Karpas-422 (cell line): ENCODE results near the gene LRRC10B. TPM values are rescaled to one million over a fixed set of nuclear protein-coding genes. Genes with fewer than 3 reads are reported as not detected.

Experiments
- DNase-seq: peaks from one replicate; pipeline ENCODE4 v3.0.0-alpha.2; 2015
- H2AFZ ChIP-seq: fragments of 200-600 bp; sonication (generic); 2 replicates; pipeline ENCODE4 v1.6.1; 2014; ENCODE audit warnings: antibody characterized with exemption, low read length, mixed read lengths
- H3K27ac ChIP-seq: fragments of 200-600 bp; sonication (generic); 2 replicates; pipeline ENCODE4 v1.5.1; 2014; ENCODE audit warnings: mild to moderate bottlenecking, low read length, moderate library complexity
- H3K27me3 ChIP-seq: fragments of 200-600 bp; sonication (generic); 2 replicates; pipeline ENCODE4 v1.6.1; 2014; ENCODE audit warnings: low read length, mixed read lengths
- H3K36me3 ChIP-seq: fragments of 200-600 bp; sonication (generic); 2 replicates; pipeline ENCODE4 v1.6.1; 2014; ENCODE audit warnings: low read length, mixed read lengths; ENCODE audit not compliant: insufficient read depth
- H3K4me1 ChIP-seq: fragments of 200-600 bp; sonication (generic); 2 replicates; pipeline ENCODE4 v1.6.1; 2014; ENCODE audit warnings: mild to moderate bottlenecking, low read length, mixed read lengths
- H3K4me2 ChIP-seq: fragments of 200-600 bp; sonication (generic); 2 replicates; pipeline ENCODE4 v1.6.1; 2014; ENCODE audit warnings: low read length, low read depth, mild to moderate bottlenecking; ENCODE audit not compliant: poor library complexity, severe bottlenecking
- H3K4me3 ChIP-seq: fragments of 200-600 bp; sonication (generic); 2 replicates; pipeline ENCODE4 v1.5.1; 2014; ENCODE audit warnings: mild to moderate bottlenecking, antibody characterized with exemption, low read length, mixed read lengths
- H3K79me2 ChIP-seq: fragments of 200-600 bp; sonication (generic); 2 replicates; pipeline ENCODE4 v1.6.1; 2014; ENCODE audit warnings: mild to moderate bottlenecking, low read length, mixed read lengths
- H3K9ac ChIP-seq: fragments of 200-600 bp; sonication (generic); 2 replicates; pipeline ENCODE4 v1.6.0; 2014; ENCODE audit warnings: low read length
- H3K9me2 ChIP-seq: fragments of 200-600 bp; sonication (generic), shearing (Covaris generic); replicated peaks from 2 replicates; pipeline ENCODE4 v1.6.0; 2014; ENCODE audit warnings: mild to moderate bottlenecking, low read length, moderate library complexity; ENCODE audit not compliant: insufficient read depth
- H3K9me3 ChIP-seq: fragments of 300-700, 200-600 bp; sonication (generic); 2 replicates; pipeline ENCODE4 v1.6.1; 2014; ENCODE audit warnings: low read length, mixed read lengths
- H4K20me1 ChIP-seq: fragments of 200-600 bp; sonication (generic); 2 replicates; pipeline ENCODE4 v1.6.1; 2014; ENCODE audit warnings: mild to moderate bottlenecking, antibody characterized with exemption, low read length, low read depth; ENCODE audit not compliant: insufficient read depth
- small RNA-seq: library from RNA; depleted of rRNA; stranded (forward); fragments of <200 nt; gene quantifications from one replicate; pipeline ENCODE3, GENCODE V24; 2014
- total RNA-seq: library from RNA; depleted of rRNA; stranded (reverse); fragments of >200 nt; shearing (Covaris generic); gene quantifications from 2 replicates; pipeline ENCODE4 v1.2.3, GENCODE V29; 2014; ENCODE audit warnings: low replicate concordance; rRNA removed

LRRC10B gene
- total RNA-seq, 1 experiment from 2014 or later = not detected

DNA sequence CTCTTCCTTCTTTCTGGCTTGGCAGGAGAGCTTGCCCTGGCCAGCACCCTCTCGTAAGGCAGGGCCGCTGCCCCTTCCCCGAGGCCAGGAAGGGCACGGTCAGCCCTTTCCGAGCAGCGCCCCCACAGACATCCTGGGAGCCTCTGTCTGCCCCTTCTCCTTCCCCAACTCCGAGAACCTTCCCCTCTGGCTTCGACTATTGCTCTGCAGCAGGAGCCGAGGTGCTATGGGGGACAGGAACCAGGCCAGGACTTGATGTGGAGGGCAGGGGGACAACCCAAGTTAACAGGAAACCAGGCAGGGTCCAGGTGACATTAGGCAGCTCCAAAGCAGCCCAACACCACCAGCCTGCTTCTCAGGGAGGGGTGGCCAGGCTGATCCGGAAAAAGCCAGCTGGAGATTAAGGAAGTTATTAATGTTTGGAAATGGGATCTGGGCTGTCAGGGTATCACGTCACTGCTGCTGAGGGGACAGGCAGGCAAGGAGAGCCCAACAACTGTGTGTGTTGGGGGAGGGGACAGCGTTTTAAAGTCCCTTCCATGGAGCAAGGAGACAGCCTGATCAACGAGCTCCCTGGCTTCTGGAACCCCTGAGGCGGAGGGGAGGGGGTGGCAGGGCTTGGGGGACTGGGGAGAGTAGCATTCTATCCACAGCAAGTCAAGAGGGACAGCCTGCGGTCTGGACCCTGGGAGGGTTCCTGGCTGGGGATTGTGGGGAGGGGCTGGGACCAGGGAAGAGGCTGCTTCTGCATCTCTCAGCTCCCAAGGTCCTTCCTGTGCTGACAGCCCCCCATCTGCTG lies 45.0 kb downstream of the LRRC10B start:
- Histone ChIP-seq H3K9ac (no peak overlapping the region), H3K4me2 (no peak overlapping the region)

DNA sequence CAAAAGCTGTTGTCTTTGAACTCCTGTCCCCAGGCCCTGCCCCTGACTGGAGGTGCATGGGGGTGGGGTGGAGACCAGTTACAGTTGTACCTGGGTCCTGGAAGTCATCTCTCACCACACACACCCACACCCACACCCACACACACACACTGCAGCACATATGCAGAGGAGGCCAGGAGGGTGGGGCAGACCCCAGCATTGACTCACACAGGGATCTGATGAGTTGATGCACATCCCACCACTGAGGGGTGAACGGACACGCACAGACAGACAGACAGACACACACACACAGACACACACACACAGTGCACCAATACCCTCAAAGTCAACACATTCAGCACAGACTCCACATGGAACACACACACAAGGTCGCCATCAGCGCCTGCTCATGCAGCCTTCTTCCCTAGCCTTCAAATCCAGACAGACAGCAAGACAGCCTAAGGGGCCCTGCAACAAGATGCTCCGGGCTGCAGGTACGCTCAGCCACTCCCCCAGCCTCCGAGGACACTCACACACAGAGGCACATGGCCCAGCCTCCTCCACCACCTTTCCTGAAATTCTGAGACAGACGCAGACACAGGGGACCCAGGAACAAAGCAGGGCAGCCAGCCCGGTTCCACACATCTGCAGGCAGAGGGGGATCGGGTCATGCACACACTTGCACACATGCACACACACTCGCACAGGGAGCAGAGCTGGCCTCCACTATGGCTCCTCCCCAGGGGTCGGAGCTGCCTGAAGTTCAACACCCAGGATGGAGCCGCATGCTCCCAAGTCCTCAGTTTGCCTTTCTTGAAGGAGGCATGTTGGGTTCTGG lies 45.8 kb downstream of the LRRC10B start:
- no peak overlapping the region for H2AFZ ChIP-seq
- H3K27me3 ChIP-seq = no peaks in the 10 kb centered on the region
- H3K9ac ChIP-seq = no peak overlapping the region

More for the DNA sequence above, 45.0 kb downstream of the LRRC10B start:
- Histone ChIP-seq H3K9me2 (no peaks in the 10 kb centered on the region), H2AFZ (no peak overlapping the region), H3K36me3 (no peaks in the 10 kb centered on the region), H3K27me3 (no peaks in the 10 kb centered on the region), H3K9me3 (no peaks in the 10 kb centered on the region), H3K4me3 (no peak overlapping the region), H3K27ac (no peak overlapping the region), H3K79me2 (no peaks in the 10 kb centered on the region), H4K20me1 (no peaks in the 10 kb centered on the region), H3K4me1 (no peaks in the 10 kb centered on the region)
- no peak for DNase-seq

DNA sequence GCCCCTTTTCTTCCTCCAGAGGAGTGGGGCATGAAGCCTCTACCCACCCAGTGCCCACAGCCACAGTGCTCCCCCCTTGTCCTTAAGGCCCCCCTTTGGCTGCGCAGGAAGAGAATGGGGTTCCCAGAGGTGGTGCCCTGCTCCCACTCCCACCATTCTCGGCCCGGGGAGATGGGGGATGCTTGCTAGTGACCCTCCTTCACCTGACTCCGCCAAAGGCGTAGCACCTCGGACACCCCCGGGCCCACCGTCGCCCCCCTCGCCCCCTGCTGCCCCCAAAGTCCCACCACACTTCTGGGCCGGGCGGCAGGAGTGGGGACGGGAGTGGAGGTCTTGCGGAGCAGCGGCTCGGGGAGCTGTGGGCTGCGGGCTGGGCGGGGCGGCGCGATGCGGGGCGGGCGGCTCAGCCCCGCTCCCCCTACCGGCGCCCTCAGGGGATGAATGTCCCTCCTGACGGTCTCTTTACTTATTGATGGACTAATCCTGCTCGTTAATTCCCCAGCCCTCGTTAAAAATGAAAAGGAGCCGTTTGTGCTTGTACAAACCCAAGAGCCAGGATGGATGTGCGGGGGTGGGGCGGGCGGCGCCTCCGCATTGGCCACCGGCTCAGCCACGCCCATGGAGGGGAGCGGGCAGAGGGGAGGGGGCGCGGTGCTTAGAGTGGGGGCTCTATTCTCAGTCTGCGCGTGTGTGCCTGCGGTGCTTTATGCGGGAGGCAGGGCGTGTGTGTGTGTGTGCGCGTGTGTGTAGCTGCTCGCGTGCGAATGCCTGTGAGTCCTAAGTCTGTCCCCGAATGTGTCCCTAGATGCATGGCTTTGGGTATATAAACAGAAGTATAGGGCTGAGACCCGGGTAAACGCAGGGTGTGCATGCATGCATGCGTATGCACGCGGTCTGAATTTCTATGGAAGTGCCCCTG lies 46.8 kb downstream of the LRRC10B start:
- Histone ChIP-seq H3K27ac (no peak overlapping the region), H3K79me2 (no peaks in the 10 kb centered on the region), H3K9me3 (no peaks in the 10 kb centered on the region), H3K4me1 (no peaks in the 10 kb centered on the region), H3K9ac (no peak overlapping the region), H3K4me3 (no peak overlapping the region), H3K36me3 (no peaks in the 10 kb centered on the region), H3K27me3 (no peaks in the 10 kb centered on the region), H3K4me2 (no peak overlapping the region), H3K9me2 (no peaks in the 10 kb centered on the region), H2AFZ (no peak overlapping the region), H4K20me1 (no peaks in the 10 kb centered on the region)
- no peak for DNase-seq

More for the DNA sequence above, 45.8 kb downstream of the LRRC10B start:
- Histone ChIP-seq H3K9me3 (no peaks in the 10 kb centered on the region), H3K9me2 (no peaks in the 10 kb centered on the region), H3K79me2 (no peaks in the 10 kb centered on the region), H4K20me1 (no peaks in the 10 kb centered on the region), H3K4me1 (no peaks in the 10 kb centered on the region), H3K36me3 (no peaks in the 10 kb centered on the region), H3K27ac (no peak overlapping the region), H3K4me2 (no peak overlapping the region), H3K4me3 (no peak overlapping the region)
- no peak for DNase-seq

DNA sequence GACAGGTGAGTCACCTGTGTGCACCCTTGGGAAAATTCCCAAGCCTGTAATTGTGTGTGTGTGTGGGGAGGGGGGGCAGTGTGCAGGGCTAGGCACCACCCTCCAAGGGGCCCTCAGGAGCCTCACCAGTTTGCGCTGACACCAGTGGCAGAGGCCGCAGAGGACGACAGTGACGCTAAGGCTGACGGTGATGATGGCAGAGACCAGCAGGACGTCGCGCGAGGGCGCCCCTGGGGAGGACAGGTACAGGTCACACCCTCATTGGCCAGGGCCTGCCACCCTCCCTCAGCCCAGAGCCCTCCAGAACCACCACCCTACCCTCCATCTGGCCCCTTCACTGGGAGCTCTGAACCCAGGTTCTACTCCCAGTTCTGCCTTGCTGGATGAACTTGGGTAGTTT lies 47.4 kb downstream of the LRRC10B start:
- Histone ChIP-seq H3K36me3 (no peaks in the 10 kb centered on the region), H3K9me3 (no peaks in the 10 kb centered on the region), H3K4me3 (no peak overlapping the region), H2AFZ (no peak overlapping the region), H3K79me2 (no peaks in the 10 kb centered on the region), H3K9ac (no peak overlapping the region), H3K4me1 (no peaks in the 10 kb centered on the region), H3K4me2 (no peak overlapping the region), H3K27me3 (no peaks in the 10 kb centered on the region), H3K9me2 (no peaks in the 10 kb centered on the region), H4K20me1 (no peaks in the 10 kb centered on the region), H3K27ac (no peak overlapping the region)
- DNase-seq = no peak

DNA sequence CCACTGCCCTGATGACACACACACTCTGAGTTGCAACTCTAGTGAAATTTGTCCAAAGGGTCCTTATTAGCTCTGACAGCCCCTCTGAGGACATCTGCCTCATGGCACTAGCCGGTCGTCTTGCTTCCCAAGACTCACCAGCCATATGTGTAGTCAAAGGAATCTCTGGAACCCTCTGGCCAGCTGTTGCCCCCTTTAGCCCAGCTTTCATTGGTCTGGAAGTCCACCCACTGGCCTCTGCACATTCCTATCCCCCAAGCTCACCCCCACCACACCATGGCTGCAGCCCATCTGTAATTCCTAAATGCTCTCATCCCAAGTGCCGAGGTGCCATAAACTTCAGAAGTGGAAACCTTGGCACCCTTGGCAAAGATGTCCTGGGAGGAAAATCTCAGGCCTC lies 48.1 kb downstream of the LRRC10B start:
- no peaks in the 10 kb centered on the region for H3K4me1 ChIP-seq
- no peak overlapping the region for H3K4me2 ChIP-seq
- H3K9ac ChIP-seq = no peak overlapping the region
- no peak overlapping the region for H2AFZ ChIP-seq
- no peak overlapping the region for H3K4me3 ChIP-seq
- DNase-seq = no peak
- no peaks in the 10 kb centered on the region for H3K9me3 ChIP-seq
- H3K27ac ChIP-seq = no peak overlapping the region
- no peaks in the 10 kb centered on the region for H4K20me1 ChIP-seq
- H3K9me2 ChIP-seq = no peaks in the 10 kb centered on the region
- H3K36me3 ChIP-seq = no peaks in the 10 kb centered on the region
- H3K79me2 ChIP-seq = no peaks in the 10 kb centered on the region
- H3K27me3 ChIP-seq = no peaks in the 10 kb centered on the region

Small RNA genes within 50 kb of the gene (small RNA-seq; reads per million reads assigned to genes)
- gene MIR4488 = 0.12 reads per million

Other genes starting within 250 kb of the LRRC10B start
- gene VWCE, start 213.4 kb upstream of the LRRC10B start, total RNA-seq = 0.07 and 0.32 TPM in 2 replicates
- 100 and 163 TPM in 2 replicates for gene DDB1, start 175.6 kb upstream of the LRRC10B start, total RNA-seq
- gene TKFC, start 175.5 kb upstream of the LRRC10B start, total RNA-seq = 72.6 and 92.4 TPM in 2 replicates
- 43.8 and 51.3 TPM in 2 replicates for gene CYB561A3, start 146.9 kb upstream of the LRRC10B start, total RNA-seq
- gene TMEM138, start 146.4 kb upstream of the LRRC10B start, total RNA-seq = 27.2 and 70.3 TPM in 2 replicates
- 33.1 and 54.9 TPM in 2 replicates for gene TMEM216, start 116.2 kb upstream of the LRRC10B start, total RNA-seq
- gene CPSF7, start 78.8 kb upstream of the LRRC10B start, total RNA-seq = 50.0 and 64.1 TPM in 2 replicates
- gene SDHAF2, start 78.6 kb upstream of the LRRC10B start, total RNA-seq = 25.3 and 27.6 TPM in 2 replicates
- not detected in 2 replicates for gene SYT7, start 72.3 kb downstream of the LRRC10B start, total RNA-seq
- not detected in 2 replicates for gene DAGLA, start 171.6 kb downstream of the LRRC10B start, total RNA-seq
- 0.32 TPM in 1 of 2 replicates, not detected in the other for gene MYRF, start 243.9 kb downstream of the LRRC10B start, total RNA-seq